ENCODE results near the gene CWF19L1.
"Not testable (repeated sequence)": the region's sequence is repeated elsewhere in the genome, so short reads cannot be mapped to it uniquely, and the experiment has no call there.

Gene CWF19L1

GRCh38 chr10:100287756-100288155, 20.3 kb upstream of the CWF19L1 start:
- DNase-seq (ENCODE audit: low read depth in 2 of 2): no peak
- no peak overlapping the region for H3K4me3 ChIP-seq (replicated peaks in 1 of 2; ENCODE audit: low read depth in 2 of 2, low read length in 2 of 2)
- no peak for TF ChIP-seq CTCF (IDR thresholded peaks at IDR 0.05; ENCODE audit: low read depth, low read length)

GRCh38 chr10:100286051-100287033, 18.9 kb upstream of the CWF19L1 start, which contains the start of gene BLOC1S2:
Gene BLOC1S2 (minus strand): TSS chr10:100286680. CDS start chr10:100286659, 21 bp downstream.
- peak within 1 kb of the TSS; percentile 91 to 95 for H3K4me3 ChIP-seq (replicated peaks in 1 of 2; ENCODE audit: low read depth in 2 of 2, low read length in 2 of 2)
- peak; percentile 89 to 95 for DNase-seq (ENCODE audit: low read depth in 2 of 2)

GRCh38 chr10:100285326-100285725, 17.9 kb upstream of the CWF19L1 start:
- peak overlapping the region; percentile 91 to 95 for H3K4me3 ChIP-seq (replicated peaks in 1 of 2; ENCODE audit: low read depth in 2 of 2, low read length in 2 of 2)
- peak in 1 of 2 donors; percentile 22 for DNase-seq (ENCODE audit: low read depth in 2 of 2)

More at GRCh38 chr10:100286051-100287033, 18.9 kb upstream of the CWF19L1 start, which contains the start of gene BLOC1S2:
- no peak for TF ChIP-seq CTCF (IDR thresholded peaks at IDR 0.05; ENCODE audit: low read depth, low read length)

GRCh38 chr10:100282907-100283306, 15.5 kb upstream of the CWF19L1 start:
- no peak overlapping the region for H3K4me3 ChIP-seq (replicated peaks in 1 of 2; ENCODE audit: low read depth in 2 of 2, low read length in 2 of 2)
- DNase-seq (ENCODE audit: low read depth in 2 of 2): no peak
- no peak for TF ChIP-seq CTCF (IDR thresholded peaks at IDR 0.05; ENCODE audit: low read depth, low read length)

GRCh38 chr10:100276971-100277370, 9.5 kb upstream of the CWF19L1 start:
- H3K4me3 ChIP-seq (replicated peaks in 1 of 2; ENCODE audit: low read depth in 2 of 2, low read length in 2 of 2); DNase-seq (ENCODE audit: low read depth in 2 of 2): not testable (repeated sequence)

GRCh38 chr10:100265821-100266485, 1.5 kb downstream of the CWF19L1 start:
- no peak for TF ChIP-seq CTCF (IDR thresholded peaks at IDR 0.05; ENCODE audit: low read depth, low read length)
- H3K4me3 ChIP-seq (replicated peaks in 1 of 2; ENCODE audit: low read depth in 2 of 2, low read length in 2 of 2): peak overlapping the region in 1 of 2 donors; percentile 98
- DNase-seq (ENCODE audit: low read depth in 2 of 2): peak in 1 of 2 donors; percentile 11

GRCh38 chr10:100254191-100254590, 13.2 kb downstream of the CWF19L1 start:
- DNase-seq (ENCODE audit: low read depth in 2 of 2): no peak
- no peak for TF ChIP-seq CTCF (IDR thresholded peaks at IDR 0.05; ENCODE audit: low read depth, low read length)
- H3K4me3 ChIP-seq (replicated peaks in 1 of 2; ENCODE audit: low read depth in 2 of 2, low read length in 2 of 2): no peak overlapping the region

Measured in cardiac fibroblast (primary cell).